Measurements from ENCODE around the gene MYH11.
"Not testable (repeated sequence)": the region's sequence is repeated elsewhere in the genome, so short reads cannot be mapped to it uniquely, and the experiment has no call there.

The MYH11 gene

GRCh38 chr16:15703029-15703736 is 153.6 kb downstream of the MYH11 start:
- no peak for TF ChIP-seq CTCF (conservative IDR thresholded peaks at IDR 0.05; ENCODE audit: low read length)
- no peak overlapping the region for H3K4me3 ChIP-seq (ENCODE audit: low read length)
- no peak for DNase-seq (ENCODE audit: low read depth)

GRCh38 chr16:15701975-15702970 is 154.6 kb downstream of the MYH11 start:
- no peak overlapping the region for H3K4me3 ChIP-seq (ENCODE audit: low read length)
- DNase-seq (ENCODE audit: low read depth): peak; percentile 32
- no peak for TF ChIP-seq CTCF (conservative IDR thresholded peaks at IDR 0.05; ENCODE audit: low read length)

GRCh38 chr16:15701367-15701766 is 155.5 kb downstream of the MYH11 start:
- H3K4me3 ChIP-seq (ENCODE audit: low read length): no peak overlapping the region
- no peak for DNase-seq (ENCODE audit: low read depth)
- no peak for TF ChIP-seq CTCF (conservative IDR thresholded peaks at IDR 0.05; ENCODE audit: low read length)

GRCh38 chr16:15699819-15700218 is 157.0 kb downstream of the MYH11 start:
- no peak overlapping the region for H3K4me3 ChIP-seq (ENCODE audit: low read length)
- DNase-seq (ENCODE audit: low read depth): no peak
- no peak for TF ChIP-seq CTCF (conservative IDR thresholded peaks at IDR 0.05; ENCODE audit: low read length)

- TF ChIP-seq CTCF (conservative IDR thresholded peaks at IDR 0.05; ENCODE audit: low read length): no peak
- peak; percentile 14 for DNase-seq (ENCODE audit: low read depth)
- H3K4me3 ChIP-seq (ENCODE audit: low read length): no peak overlapping the region
Measured at GRCh38 chr16:15694499-15694898, 162.3 kb downstream of the MYH11 start.

GRCh38 chr16:15692508-15692907 is 164.3 kb downstream of the MYH11 start:
- DNase-seq (ENCODE audit: low read depth); H3K4me3 ChIP-seq (ENCODE audit: low read length): not testable (repeated sequence)

- H3K4me3 ChIP-seq (ENCODE audit: low read length): no peak overlapping the region
- no peak for TF ChIP-seq CTCF (conservative IDR thresholded peaks at IDR 0.05; ENCODE audit: low read length)
- no peak for DNase-seq (ENCODE audit: low read depth)
Measured at GRCh38 chr16:15691046-15691445, 165.8 kb downstream of the MYH11 start.

Measured in AG10803 (cell line).